Measurements from ENCODE around the gene CCN2.
A peak's percentile ranks its signal among the peaks of the same experiment; 100 is the strongest.
"Not testable (repeated sequence)": the region's sequence is repeated elsewhere in the genome, so short reads cannot be mapped to it uniquely, and the experiment has no call there.

The CCN2 gene

DNA sequence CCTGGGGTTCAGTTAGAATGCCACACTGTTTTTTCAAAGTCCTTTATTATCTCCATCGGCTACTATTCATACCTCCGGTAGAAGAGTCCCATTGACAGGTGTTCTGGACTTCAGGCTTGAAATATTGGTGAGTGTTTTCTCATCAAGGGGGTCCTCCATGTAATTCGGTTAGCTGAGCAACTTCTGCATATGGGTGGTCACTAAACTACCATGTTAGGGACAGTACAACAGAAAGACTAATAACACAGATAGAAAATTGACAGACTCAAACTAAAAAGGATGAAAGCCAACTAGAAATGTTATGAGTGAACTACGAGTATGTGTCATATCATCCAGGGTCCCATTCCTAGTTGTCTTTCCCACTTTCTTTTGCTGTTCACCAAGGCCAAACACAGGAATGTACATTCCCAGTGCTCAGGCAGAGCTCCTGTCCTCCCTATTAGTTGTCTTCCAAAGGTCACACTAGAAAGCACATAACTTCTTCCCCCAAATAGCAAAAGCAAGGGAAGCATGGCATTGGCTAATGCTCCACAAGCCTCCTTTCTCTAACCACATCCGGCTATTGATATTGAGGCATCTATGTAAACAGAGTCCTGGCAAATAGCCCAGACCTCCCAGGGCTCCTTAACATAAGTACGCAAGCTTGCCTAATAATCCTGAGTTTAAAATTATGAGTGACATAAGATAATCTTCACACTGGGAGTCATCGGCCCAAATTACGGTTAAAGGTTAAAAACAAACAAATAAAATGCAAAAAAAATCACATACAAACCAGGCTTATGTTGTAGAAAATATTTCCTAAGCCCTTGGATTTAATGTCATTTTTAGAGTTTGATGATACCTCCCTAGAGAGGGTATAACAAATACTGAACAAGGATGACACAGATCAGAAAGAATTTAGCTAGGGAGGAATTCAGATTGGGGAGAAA, 13.2 kb downstream of the CCN2 start:
- DNase-seq = peak; percentile 82

DNA sequence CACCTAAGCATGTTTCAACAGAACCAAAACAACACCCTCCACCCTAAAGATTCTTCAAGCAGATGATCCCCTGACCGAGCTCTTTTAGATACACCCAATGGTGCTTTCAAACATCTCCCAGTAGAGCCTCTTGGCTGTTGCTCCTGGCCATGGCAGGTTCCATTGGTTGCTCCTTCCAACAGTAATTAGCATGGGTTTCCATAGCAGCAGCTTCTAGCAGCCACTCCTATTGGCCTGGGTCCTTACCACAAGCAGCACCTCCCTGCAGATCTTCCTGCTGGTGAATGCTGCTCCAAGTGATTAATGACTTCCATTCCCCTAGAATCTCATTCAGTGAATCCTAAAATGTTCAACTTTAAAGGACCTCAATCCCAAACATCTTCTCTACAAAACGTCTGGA, 13.9 kb downstream of the CCN2 start:
- peak; percentile 59 for DNase-seq

DNA sequence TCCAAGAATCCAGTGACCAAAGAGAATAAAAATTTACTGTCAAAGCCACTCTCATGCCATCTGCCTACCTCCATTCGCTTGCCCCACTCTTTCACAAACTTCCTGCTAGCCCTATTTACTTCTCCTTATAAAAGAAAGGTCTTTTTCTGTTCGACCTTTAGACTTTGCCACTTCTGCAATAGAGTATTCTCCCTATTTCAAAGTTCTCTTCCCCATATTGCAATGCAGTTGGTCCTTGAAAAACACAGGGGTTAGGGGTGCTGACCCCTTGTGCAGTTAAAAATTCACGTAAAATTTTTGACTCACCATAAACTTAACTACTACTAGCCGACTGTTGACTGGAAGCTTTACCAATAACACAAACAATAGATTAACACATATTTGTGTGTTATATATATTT, 15.0 kb downstream of the CCN2 start:
- no peak for DNase-seq

- peak; percentile 48 for DNase-seq
Measured at GRCh38 chr6:131931063-131931750, 20.0 kb downstream of the CCN2 start.

GRCh38 chr6:131929976-131930375, 21.2 kb downstream of the CCN2 start:
- DNase-seq = no peak

GRCh38 chr6:131929264-131929663, 21.9 kb downstream of the CCN2 start:
- DNase-seq = no peak

GRCh38 chr6:131924881-131925474, 26.2 kb downstream of the CCN2 start:
- DNase-seq = peak; percentile 62

DNA sequence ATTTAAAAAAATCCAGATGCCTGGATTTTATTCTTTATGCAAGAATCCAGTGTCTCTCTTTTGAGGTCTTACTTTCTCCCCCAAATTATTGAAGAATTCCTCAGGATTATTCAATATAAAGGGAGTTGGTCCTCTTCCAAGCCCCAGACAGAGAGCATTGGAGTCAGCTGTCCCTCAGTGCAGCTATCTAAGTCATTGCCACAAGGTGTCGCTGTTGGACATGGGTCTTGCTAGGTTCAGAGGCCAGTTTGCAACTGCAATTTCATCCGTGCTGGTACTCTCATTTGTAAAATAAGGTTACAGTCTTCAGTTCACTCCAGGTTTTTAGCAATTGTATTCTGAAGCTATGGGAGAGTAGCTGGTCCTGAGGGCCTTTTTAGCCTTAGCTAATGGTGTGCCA, 27.8 kb downstream of the CCN2 start:
- peak; percentile 47 for DNase-seq

GRCh38 chr6:131920656-131921055, 30.5 kb downstream of the CCN2 start:
- no peak for DNase-seq

DNA sequence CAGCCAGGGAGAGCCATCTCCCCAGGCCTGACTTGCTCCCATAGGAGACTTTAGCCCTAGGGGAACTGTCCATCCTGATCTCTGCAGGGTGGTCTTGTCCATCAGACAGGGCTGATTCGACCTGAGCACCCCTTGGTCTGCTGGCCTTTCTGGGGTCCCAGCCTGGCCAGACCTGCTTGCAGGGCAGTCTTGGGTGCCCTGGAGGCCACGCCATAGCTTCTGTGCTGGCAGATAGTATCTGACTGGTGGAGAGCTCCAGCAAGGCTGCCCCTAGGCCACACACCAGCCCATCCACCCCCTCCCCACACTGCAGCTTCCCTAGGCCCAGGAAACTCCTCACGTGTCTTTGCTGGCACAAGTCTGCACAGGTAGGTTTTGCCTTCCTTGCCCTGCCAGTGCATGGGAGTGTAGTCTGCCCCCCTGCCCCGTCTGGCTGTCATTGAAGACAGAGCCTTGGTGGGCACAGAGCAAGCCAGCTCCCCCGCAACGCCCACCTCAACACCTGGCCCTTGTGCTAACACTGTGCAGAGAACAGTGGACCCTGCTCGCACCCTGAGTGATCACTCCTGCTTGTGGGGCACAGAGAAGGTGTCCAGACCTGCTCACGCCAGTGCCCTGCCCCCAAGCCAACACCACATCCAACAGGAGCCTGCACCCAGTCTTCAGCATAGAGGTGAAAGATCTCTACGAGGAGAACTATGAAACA, 32.4 kb downstream of the CCN2 start:
- no peak for DNase-seq

DNA sequence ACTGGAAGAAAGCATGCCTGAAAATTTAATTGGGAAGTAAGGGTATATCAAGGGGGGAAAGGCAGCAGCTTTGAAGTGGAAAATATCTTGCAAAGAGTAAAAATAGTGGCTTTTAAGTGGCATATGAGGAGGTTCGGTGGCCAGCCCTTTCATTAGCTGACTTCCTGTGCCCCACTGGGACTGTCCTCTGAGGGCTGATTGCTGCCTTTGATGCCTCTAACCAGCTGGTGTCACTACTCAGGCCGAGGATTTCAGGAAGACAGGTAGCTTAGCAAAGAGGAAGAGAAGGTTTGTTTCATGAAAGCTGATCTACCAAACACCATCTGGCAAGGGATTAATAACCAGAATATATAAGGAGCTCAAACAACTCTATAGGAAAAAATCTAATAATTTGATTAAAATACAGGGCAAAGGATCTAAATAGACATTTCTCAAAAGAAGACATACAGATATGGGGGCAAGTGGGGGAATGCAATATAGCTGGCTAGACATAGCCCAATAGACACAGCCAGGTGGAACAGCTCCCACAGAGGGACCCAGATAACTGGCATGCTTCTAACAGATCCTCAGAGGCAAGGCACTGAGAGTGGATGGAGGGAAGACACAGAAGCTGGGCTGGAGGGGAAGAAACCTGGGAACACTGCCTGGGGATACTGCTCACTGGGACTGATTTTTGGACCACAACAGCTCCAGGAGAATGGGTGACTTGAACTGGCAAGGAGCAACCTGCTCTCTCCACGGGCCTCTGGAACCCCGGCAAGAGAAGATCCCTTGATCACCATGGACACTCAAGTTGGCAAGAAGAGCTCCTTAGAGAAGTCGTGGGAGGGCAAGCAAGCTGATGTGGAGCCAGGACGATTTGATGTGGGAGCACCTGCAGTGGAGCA, 33.2 kb downstream of the CCN2 start:
- DNase-seq = no peak

GRCh38 chr6:131917318-131917717, 33.9 kb downstream of the CCN2 start:
- peak; percentile 54 for DNase-seq

DNA sequence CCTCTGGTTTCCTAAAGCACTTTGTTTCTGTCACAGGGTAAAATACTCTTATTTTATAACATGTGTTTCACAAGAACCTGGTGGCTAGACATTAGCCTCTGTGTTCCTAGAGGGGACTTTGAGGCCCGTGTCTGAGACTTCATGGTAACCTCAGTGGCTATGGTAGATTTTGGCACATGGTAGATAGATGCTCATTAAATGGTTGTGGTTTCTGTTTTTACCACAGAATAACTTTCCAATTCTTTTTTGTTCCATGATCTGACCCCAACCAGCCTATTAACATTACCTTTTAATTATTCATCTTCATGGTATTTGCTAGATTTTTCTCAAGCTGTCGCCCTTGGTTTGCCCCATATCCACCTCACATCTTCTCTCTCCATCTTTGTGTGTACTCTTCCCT, 34.3 kb downstream of the CCN2 start:
- DNase-seq = no peak

DNA sequence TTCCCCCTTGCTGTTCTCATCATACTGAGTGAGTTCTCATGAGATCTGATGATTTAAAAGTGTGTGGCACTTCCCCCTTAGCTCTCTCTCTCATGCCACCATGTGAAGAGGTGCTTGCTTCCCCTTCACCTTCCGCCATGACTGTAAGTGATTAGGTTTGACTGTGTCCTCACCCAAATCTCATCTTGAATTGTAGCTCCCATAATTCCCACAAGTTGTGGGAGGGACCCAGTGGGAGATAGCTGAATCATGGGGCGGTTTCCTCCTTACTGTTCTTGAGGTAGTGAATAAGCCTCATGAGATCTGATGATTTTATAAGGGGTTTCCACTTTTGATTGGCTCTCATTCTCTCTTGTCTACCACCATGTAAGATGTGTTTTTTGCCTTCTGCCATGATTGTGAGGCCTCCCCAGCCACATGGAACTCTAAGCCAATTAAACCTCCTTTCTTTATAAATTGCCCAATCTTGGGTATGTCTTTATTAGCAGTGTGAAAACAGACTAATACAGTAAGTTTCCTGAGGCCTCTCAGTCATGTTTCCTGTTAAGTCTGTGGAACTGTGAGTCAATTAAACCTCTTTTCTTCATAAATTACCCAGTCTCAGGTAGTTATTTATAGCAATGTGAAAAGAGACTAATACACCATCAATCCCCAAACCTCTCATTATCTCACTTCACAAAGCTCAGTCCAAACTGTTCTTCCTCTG, 34.9 kb downstream of the CCN2 start:
- not testable (repeated sequence) for DNase-seq

DNA sequence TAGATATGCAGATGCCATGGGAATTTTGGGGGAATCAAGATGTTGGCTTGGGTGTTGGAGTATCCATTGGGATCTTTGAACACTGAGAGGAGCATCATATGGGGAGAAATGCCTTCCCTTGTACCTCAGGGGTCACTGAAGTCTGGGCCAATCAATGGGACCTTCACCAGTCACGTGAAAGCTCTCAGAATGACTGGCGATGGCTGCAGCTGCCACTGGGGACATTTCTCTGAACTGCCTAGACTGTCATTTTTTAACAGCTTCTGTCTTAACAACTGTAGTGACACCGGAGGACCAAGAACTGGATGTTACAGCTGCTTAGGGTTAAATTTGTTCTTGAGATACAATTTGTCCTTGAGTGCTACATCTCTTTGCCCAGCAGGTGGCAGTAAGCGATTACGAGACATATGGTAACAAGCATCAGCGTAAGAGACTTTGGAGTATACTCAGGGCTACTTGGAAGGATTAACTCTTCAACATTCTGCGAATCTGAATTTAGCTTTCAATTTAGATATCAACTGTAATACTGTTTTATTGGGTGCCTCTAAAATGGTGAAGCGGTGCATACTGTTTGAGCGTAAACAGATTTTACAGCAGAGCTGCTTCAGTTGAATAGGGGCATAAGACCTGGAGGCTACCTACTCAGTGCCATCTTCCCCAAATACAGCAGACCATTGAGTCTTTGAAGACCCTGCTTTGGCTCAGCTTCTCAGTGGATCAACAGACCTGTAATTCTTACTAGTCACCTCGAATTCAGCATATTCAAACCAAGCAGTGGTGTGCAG, 36.0 kb downstream of the CCN2 start:
- DNase-seq = peak; percentile 74

- no peak for DNase-seq
Measured at GRCh38 chr6:131914234-131914633, 36.9 kb downstream of the CCN2 start.

GRCh38 chr6:131911951-131912350, 39.2 kb downstream of the CCN2 start:
- no peak for DNase-seq

DNA sequence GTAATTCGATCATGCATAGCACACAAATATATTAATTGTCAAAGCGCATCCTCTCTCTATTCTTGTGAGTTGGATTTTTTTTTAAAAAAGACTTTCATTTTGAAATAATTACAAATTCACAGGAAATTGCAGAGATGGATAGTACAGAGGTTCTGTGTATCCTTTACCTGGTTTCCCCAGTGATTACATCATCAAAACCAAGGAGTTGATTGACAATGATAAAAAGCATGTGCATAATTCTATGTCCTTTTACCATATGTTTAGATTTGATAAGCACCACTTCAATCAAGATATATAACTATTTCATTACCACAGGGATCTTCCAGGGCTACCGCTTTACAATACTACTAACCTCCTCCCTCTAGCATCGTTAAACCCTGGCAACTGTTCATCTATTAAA, 40.2 kb downstream of the CCN2 start:
- DNase-seq = no peak

DNA sequence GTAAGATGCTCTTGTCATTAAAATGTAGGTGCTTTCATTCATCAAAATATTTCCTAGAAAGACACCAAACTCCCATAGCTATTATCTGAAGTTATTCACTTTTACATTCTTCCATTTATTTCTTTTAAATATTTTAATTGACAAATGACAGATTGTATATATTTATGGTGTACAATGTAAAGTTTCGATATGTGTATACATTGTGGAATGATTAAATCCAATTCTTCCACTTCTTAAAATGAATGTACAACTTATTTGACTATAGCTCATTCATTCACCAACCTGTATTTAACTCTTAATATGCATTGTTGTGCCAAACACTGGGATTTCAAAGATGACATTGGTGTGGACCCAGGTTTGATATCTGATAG, 41.0 kb downstream of the CCN2 start:
- no peak for DNase-seq
